NK-92 (cell line): Measurements from ENCODE around the gene DRC1.
"Not testable (repeated sequence)": the region's sequence is repeated elsewhere in the genome, so short reads cannot be mapped to it uniquely, and the experiment has no call there.

Experiments used
- DNase-seq: peaks from one replicate; lab custom pipeline; 2025; ENCODE audit not compliant: unreplicated experiment; lab: John Stamatoyannopoulos, UW

The DRC1 gene

DNA sequence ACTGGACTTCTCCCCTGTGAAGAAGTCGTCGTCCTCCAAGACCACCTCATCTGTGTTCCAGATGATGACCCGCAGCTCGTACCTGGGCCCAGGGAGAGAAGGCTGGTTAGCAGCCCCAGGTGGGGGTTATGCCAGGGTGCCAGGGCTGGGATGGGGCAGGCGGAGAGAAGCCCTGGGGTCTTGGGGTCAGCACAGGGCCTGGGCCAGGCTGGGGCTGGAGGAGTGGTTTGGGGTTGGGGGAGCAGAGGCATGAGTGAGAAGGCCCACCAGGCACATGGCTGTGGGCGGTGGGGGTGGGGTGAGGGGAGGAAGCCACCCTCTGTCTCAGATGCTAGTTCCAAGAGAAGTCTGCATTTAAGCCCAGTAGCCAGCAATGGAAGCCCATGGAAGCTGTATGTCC, 60.4 kb downstream of the DRC1 start:
- DNase-seq = no peak

DNA sequence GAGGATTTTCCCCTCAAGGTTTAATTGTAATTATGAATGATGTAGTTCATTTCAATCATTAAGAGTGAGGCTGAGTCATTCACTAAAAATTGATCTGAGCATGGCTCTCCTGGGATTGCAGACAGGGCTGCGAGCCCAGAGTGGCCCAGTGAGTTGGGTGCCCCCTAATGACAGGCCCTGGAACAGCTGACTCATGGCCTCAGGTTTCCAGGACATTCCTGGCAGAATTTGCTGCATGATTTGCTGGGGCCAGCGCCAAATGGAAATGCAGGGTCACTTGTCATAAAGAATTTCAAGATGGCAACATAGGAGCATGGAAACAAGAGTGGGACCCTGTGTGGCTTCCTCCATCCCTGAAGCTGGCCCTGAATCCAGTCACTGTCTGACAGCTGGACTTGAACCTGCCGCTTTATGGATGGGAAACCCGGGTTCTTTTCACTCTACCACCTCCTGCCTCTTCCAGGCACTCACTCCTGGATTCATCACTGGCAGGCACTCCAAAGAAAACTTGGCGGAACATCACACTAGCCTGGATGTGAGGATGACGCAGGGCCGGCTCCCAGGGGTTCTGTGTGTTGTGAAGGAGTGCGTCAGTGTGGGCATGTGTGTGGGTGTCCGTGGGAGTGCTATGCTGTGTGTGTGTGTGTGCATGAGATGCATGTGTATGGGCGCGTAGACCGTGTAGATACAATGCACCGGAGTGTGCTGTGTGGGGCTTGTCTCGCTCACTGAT, 61.0 kb downstream of the DRC1 start:
- DNase-seq = no peak

DNA sequence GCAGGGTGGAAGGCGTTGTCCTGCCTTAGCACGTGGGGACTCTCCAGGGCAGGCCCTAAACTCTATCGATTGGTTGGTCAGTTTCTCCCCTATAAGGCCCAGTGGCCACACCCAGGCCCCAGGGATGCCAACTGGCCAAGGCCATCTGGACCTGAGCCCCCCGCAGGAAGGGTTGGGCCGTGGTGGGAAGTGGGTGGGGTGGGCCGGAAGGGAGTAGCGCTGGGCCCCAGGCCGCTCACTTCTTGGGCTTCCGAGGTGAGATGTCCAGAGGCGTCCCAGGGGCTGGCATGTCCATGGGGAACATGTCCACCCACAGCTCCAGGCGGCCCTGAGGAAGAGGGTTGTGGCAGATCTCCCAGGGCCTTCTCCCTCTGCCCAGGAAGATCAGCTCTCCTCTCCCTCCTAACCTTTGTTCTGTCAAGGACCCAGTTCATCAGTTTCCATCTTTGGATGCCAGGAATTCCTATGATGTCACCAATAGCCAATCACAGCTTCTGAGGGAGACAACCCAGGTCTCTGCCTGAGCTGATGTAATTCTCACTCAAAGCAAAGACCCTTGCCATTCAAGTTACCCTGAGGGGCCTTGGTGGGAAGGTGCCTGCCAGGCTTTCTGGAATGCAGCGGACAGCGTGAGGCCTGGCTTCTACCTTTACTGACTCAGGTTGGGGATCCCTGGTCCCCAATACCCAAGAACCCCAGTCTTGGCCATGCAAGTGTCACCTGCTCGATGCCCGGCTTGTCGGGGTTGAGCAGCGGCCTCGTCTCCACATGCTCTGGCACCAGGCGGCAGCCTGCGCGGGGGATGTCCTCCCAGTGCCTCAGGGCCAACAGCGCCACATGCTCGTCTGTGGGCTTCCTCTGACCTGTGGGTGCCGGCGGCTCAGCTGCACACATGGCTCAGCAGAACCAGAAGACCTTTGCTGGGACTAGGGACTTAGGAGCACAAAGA, 61.8 kb downstream of the DRC1 start:
- DNase-seq = no peak

DNA sequence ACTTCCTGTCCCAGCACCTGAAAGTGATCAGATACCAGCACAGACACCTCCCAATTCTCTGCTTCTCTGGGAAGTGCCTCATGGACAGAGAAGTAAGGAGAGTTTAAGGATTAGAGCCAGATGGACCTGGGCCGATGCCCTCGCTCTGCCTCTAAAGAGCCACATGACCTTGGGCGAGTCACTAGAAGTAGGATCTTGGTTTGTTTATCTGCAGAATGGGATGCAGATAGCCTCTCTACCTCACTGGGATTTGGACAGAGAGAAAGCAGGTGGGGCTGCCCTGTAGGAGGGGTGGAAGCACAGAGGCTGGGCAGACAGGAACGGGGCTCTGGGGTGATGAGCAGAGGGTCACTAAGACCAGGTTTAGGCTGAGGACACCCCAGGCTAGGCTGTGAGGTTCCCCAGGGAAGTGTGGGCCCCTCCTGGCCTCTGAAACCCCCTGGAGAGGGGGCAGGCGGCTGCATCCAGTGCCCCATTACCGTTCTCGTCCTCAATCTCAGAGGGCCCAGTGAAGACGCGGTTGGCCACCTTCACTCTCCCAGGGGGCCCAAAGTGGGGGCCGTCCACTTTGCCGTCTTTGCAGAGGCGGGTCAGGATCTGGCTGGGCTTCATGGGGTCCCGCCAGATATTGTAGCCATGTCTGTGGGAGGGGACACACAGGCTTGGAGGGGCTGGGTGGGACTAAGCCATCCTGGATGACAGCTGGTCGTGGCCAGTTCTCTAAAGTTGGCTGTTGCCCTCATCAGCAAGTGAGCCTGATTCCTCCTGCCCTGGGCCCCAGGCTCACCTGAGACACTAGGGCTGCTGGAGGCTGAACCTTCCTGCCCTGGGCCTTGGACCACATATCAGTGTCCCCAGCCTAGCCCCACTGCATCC, 62.9 kb downstream of the DRC1 start:
- DNase-seq = no peak

DNA sequence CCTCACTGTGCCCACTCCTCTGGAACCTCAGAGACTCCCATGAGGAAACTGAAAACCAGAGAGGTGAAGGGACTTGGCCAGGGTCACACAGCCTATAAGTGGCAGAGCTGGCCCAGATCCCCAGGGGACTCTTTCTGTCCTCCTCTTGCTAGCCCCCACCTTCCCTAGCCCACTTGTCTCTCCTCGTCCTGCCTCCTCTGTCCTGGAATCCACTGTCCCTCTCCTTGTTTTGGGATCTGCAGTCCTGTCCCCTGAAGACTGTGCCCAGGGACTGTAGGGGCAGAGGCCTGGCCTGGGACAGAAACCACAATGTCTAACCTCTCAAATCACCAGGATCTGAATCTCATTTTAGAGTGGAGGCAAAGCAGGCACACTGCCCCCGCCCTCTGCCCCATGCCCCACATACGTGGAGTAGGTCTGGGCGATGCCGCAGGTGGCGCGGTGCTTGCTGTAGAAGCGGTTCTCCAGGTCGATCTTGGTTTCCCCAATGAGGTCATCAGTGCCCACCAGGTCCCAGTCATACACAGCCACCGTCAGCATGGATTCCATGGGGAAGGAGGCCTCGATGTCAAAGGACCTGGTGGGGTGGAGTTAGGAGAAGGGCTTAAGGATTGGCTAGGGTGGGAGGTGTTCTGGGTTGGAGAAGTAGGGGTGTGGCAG, 63.7 kb downstream of the DRC1 start:
- no peak for DNase-seq

DNA sequence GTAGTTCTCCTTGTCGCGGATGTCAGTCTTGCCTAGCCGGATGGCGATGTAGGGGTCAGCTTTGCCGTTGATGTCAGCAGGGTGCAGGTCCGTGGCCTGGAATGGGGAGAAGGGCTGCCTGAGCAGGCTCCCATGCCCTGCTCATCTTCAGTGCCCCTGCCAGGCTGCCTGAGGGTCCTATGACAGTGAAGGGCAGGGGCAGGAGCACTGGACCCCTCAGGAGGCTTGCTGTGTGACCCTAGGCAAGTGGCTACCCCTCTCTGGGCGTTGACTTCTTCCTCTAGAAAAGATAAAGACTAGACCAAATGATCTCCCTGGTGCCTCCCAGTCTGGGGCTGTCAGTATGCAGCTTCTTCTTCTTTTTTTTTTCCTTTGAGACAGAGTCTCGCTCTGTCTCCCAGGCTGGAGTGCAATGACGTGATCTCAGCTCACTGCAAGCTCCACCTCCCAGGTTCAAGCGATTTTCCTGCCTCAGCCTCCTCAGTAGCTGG, 64.3 kb downstream of the DRC1 start:
- DNase-seq = no peak

DNA sequence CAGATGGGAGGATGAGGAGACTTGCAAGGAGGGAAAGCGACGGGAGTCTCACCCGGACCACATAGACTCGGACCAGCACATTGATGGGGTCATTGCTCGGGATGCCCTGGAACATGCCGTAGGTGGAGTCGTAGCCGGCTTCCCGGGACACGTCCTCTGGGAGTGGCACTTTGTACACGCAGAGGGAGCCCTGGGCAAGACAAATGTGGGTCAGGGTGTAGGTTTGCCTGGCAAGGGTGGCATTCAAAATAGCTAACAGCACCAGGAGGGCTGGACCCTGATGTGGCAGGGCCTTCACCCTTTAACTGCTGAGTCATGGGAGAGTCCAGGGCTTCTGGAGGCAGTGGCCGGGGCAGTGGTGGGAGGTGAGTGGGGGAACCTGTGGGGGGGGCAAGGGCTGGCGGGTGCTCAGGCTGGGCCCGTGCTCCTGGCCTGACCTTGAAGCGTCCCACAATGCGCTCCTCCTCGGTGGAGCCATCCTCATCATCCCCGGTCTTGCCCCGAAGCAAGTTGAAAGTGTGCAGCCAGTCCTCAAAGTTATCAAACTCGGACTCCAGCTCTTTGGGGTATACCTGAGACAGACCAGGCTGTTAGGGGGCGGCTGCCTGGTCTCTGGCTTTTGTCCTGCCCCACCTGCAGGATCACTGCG, 65.1 kb downstream of the DRC1 start:
- no peak for DNase-seq

DNA sequence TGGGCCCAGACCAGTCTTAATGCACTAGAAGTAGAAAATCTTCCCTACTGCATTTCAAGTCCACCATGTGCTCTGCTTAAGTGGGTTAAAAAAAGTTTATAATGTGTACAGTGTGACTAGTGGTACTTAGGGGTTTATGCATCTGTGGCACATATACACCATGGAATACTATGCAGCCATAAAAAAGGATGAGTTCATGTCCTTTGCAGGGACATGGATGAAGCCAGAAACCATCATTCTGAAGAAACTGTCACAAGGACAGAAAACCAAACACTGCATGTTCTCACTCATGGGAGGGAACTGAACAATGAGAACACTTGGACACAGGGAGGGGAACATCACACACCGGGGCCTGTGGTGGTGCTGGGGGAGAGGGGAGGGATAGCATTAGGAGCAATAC, 66.8 kb downstream of the DRC1 start:
- not testable (repeated sequence) for DNase-seq

DNA sequence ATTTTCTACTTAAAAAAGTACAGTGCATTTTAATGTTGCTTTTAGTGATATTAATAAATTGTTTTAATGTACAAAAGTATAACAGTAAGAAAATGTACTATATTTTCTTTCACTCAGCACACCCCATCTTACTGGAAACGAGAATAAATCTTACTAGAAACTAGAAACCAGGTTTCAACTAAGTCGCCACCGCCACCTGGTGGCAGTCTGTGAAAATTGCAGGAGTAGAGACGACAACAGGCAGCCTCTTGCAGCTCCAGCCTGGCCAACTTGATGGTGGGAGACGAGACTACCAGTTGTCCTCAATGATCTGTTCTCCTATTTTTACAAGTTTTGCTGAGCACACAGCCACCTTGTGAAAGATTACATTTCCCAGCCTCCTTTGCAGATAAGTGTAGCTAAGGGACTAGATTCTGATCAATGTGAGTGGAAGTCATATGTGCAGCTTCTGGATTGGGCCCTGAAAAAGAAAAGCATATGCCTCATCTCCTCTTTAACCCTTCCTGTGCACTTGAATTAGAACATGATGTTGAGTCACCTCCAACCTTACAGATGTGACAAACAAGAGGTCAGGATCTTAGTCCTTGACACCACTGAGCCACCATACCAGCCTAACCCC, 67.5 kb downstream of the DRC1 start:
- DNase-seq = no peak

DNA sequence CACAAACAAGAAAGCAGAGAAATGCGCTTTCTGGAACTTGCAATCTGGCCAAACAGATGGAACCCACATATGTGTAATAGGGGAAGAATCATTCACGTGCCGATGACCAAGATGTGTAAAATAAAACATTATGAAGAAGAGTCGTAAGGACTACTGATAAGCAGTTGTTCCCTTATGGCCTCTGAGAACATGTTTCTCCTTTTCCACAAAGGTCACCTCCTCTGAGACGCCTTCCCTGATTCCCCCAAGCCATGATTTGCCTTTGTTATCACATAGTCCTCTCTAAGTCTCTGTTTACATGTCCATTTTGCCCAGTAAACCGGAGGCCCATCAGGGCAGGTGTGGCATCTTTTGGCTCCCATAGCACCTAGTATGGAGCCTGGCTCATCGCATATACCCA, 68.2 kb downstream of the DRC1 start:
- DNase-seq = no peak

DNA sequence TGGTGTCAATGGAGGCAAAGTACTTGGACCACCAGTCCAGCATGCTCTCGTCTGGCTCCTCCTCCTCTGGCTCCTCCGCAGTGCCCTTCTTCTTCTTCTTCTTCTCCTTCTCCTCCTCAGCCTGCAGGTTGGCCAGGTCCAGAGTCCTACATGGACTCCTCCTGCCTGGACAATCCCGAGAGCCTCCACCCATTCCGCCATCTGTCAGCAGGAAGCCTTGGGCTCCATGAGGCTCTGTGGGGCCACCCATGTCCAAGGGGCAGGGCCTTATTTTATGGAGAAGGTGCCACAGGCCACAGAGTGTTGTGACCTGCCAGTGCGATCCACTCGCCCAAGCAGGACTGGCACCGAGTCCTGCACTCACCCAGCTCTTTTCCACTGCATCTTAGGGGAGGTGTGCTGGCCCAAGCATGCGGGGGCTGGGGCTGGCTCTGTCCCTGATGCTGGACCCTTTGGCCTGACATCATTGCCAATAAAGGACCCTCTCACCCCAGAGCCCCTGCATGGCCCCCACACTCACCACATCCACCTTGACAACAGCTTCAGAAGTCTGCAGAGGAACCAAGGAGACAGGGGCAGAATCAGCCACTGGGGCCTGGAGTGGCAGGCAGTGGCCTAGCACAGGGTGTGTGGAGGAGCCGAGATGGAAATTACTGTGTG, 69.0 kb downstream of the DRC1 start:
- DNase-seq = no peak

DNA sequence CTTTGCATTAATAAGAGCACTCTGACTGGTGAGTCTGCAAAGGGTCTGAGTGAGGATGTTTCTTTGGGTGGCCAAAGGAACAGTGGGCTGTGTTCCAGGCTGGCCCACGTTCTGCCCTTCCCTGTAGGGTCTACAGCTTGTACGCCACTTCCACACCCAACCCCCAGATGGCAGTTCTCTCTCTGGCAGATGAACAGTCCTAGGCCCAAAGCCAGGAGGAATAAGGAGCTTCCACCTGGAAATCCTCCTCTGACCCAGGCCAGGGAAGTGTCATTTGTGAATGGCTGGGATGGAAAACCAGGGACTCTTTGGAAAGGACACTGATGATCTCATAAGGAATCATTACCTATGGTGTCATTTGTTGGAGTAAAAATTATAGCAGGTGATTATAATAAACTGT, 69.6 kb downstream of the DRC1 start:
- no peak for DNase-seq

DNA sequence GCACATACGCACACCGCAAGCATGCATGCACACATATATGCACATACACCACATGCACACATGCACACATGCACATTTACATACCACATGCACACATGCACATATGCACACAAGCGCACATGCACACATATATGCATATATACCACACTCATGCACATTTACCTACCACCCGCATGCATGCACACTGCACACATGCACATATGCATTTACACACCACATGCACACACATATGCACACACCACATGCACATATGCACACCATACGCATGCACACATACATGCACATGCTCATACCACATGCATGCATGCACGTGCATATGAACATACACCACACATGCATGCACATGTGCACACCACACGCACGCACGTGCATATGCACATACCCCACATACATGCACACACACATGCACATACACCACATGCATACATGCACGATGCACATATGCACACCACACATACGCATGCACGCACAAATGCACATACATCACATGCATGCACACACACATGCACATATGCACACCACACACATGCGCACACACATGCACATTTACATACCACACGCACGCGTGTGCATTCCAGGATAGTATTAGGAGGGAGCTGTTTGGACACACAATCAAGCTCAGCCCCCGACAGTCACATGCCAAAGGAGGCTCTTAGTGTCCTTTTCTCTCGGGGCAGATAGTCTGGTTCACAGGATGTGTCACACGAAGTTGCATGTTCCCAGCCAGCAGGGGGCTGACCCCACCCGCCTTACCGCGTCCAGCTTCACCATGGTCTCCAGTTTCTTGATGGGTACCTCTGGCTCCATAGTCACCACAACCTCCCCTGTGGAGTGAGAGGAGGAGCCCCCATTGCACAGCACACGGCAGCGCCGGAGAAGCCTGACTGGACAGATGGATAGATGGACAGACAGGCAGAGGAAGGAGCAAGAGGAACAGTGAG, 70.3 kb downstream of the DRC1 start:
- no peak for DNase-seq

DNA sequence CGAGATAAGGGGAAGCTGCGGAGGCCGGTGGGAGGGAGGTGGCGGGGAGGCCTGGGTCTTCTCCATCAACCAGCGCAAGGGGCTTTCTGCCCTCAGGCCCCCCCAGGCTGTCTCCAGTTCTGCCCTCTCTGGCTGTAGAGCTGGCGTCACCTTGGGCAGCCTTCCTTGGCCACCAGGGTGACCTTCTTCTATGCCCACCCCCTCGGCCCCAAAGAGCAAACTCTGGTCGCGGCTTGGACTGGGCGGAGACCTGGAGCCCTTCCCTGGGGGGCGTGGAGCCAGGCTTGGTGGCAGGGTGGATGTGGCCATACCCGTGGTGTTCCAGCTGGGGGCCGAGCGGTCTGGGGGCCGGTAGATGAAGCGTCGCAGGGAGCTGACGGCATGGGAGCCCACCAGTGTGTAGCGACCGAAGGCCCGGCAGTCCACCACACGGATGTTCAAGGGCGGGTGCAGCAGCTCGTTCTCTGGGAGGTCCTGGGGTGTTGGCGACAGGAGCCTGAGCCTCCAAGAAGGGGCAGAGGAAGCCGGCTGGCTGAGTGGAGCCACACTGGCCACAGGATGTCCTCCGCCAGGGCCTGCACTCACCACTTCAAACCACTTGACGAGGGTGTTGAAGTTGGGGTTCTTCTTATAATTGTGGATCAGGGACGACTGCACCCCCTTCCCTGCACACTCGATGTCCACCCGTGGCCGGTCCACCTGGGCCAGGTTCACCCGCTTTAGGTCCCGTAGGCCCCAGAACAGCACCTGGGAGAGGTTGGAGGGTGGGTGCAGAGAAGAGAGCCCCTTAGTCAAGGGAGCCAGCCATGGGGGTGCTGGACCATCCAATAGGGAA, 71.3 kb downstream of the DRC1 start:
- DNase-seq = no peak

DNA sequence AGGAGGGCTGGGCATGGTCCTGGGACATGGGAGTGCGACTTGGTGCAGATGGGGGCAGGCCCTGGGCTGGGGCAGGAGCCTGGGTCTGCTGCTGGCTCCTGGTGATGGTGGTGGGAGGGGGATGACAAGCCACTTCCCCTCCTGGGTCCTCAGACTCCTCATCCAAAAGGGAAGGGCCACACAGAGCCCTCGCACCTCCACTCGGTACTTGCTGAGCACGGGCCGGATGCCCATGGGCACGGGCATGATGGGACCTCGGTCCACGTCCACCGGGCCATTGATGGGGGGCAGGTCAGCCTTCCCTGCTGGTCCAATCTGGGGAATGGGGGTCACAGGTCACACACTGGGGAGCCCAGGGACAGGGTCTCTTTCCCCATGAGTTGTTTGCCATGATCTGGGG, 72.1 kb downstream of the DRC1 start:
- no peak for DNase-seq

DNA sequence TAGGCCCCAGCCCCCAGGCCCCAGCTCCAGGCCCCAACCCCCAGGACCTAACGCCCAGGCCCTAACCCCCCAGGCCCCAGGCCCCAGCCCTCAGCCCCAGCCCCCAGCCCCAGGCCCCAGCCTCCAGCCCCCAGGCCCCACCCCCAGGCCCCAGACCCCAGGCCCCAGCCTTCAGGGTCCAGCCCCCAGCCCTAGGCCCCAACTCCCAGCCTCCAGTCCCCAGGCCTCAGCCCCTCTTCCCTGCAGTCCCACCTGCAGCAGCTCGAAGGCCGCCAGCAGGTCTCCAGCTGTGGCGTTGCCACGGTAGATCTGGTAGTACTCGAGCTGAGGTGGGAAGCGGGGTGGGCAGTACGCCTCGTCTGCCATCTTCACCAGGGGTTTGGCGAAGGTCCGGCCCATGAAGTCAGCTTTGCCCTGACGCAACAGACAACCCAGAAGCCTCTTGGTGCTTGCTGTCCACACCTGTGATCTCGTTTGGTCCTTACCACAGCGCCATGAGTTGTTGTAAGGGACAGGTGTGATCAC, 72.6 kb downstream of the DRC1 start:
- DNase-seq = no peak

DNA sequence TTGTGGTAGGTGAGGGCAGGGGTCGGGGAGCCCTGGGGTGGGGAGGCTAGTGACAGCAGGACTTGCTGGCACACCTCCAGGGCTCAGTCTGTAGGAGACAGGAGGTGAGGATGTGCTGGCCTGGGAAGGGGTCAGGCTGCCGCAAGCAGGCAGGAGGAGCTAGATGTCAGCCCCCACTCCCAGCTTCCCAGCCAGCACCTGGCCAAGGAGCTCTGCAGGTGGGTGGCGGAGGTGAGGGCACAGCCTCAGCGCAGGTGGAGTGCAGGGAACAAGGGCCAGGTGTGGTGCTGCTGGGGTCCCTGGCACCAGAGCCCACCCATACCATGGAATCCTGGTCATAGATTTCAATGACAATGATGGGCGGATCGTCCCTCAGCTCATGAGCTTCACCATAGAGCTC, 73.3 kb downstream of the DRC1 start:
- no peak for DNase-seq
